CD4-positive, CD25-positive, alpha-beta regulatory T cell (primary cell): Measurements from ENCODE around the gene PSD. TPM values are rescaled to one million over a fixed set of nuclear protein-coding genes. Genes with fewer than 3 reads are reported as not detected.

Experiments
- ATAC-seq, 2 donors: fragments of 150-1000 bp; cut with Tn5 transposase; one replicate each; pipeline ENCODE4 v1.10.0; 2021; ENCODE audit warnings: low read depth in 2 of 2, moderate number of reproducible peaks in 2 of 2, moderate library complexity in 1 of 2
- DNase-seq, 3 donors: peaks; one replicate each; pipeline versions ENCODE4 v3.0.0 to v3.0.0-alpha.2; 2012 to 2022; ENCODE audit warnings: mixed read lengths in 1 of 3
- H3K27ac ChIP-seq: one replicate; pipeline ENCODE4 v1.7.0; 2013; ENCODE audit warnings: mild to moderate bottlenecking, low read length; ENCODE audit not compliant: insufficient read depth, poor library complexity, severe bottlenecking
- H3K27me3 ChIP-seq: one replicate; pipeline ENCODE4 v1.7.0; 2013; ENCODE audit warnings: low read length; ENCODE audit not compliant: control insufficient read depth, insufficient read depth
- H3K36me3 ChIP-seq: one replicate; pipeline ENCODE4 v1.7.0; 2013; ENCODE audit warnings: mild to moderate bottlenecking, low read length, moderate library complexity; ENCODE audit not compliant: control insufficient read depth, insufficient read depth
- H3K4me1 ChIP-seq: 2 replicates; pipeline ENCODE4 v1.7.0; 2013; ENCODE audit warnings: mild to moderate bottlenecking, low read length; ENCODE audit not compliant: insufficient read depth, control insufficient read depth, poor library complexity, severe bottlenecking
- H3K4me3 ChIP-seq: one replicate; pipeline ENCODE4 v1.7.0; 2013; ENCODE audit warnings: low read depth, mild to moderate bottlenecking, low read length, moderate library complexity
- H3K9me3 ChIP-seq, 2 experiments: 1 replicate in 1 of 2; 2 replicates in 1 of 2; pipeline ENCODE4 v1.7.0; 2013; ENCODE audit warnings: low read length in 2 of 2, mild to moderate bottlenecking in 1 of 2, moderate library complexity in 1 of 2; ENCODE audit not compliant: control insufficient read depth in 2 of 2
- H3K27ac Mint-ChIP-seq, 3 donors: one replicate each; pipeline ENCODE4 v1.8.0; 2020 to 2022; ENCODE audit warnings: mild to moderate bottlenecking in 3 of 3, mixed read lengths in 3 of 3, moderate library complexity in 2 of 3
- H3K27me3 Mint-ChIP-seq: one replicate; pipeline ENCODE4 v1.8.0; 2022; ENCODE audit warnings: mild to moderate bottlenecking, mixed read lengths
- H3K36me3 Mint-ChIP-seq: one replicate; pipeline ENCODE4 v1.8.0; 2020; ENCODE audit warnings: mixed read lengths
- H3K4me1 Mint-ChIP-seq, 4 donors: one replicate each; pipeline ENCODE4 v1.8.0; 2020 to 2022; ENCODE audit warnings: mixed read lengths in 4 of 4, mild to moderate bottlenecking in 1 of 4
- H3K4me3 Mint-ChIP-seq, 4 donors: one replicate each; pipeline ENCODE4 v1.8.0; 2020 to 2022; ENCODE audit warnings: mild to moderate bottlenecking in 4 of 4, mixed read lengths in 4 of 4, moderate library complexity in 3 of 4
- H3K9me3 Mint-ChIP-seq, 7 donors: one replicate each; pipeline ENCODE4 v1.8.0; 2020 to 2022; ENCODE audit warnings: mixed read lengths in 7 of 7, mild to moderate bottlenecking in 3 of 7, moderate library complexity in 2 of 7
- polyA plus RNA-seq, 4 donors: library from polyadenylated mRNA; unstranded; fragments of 300-500 nt; fragmentation: Illumina TruSeq; gene quantifications; one replicate each; pipeline ENCODE4 v1.2.3, GENCODE V29; 2021
- total RNA-seq: library from RNA; stranded (reverse); gene quantifications from one replicate; pipeline ENCODE4 v1.2.3, GENCODE V29; 2022

Gene PSD
- total and polyA plus RNA-seq, 5 donors from 2014 or later, result 1.4 to 2.9 (median 2.2) TPM

DNA sequence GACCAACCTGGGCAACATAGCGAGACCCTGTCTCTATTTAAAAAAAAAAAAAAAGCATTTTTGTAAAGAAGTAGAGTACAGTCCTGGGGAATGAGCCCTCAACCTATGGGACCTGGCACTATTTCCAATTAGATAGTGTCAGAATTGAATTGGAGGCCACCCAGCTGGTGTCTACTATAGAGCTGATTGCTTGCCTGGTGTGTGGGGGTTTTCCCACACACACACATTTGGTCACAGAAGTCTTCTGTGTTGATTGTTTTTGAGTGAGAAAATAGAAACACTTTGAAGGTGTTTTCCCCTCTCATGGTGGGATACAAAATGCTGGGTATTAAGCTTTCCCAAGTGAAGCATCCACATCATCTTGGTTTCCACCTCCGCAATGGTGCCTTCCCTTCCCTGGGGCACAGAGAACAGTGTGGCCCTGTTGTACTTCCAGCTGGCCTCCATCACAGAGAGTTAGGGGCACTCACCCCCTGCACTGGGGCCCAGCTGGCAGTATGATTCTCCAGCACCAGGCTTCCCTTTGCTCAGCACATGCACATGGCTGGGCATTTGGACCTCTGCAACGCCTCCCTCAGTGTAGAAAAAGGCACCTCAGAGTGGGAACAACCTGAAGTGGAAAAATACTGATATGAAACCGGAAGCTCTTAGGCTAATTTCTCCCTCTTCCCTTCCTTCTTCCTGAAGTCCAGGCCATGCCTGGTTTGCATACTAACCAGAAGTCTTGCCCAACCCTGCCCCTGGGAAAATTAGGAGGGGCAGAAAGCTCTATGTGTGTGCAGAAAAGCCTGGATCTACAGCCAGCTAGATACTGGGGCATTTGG lies 33.8 kb downstream of the PSD start:
- H3K27ac Mint-ChIP-seq, result peak overlapping the region in 1 of 3 donors; percentile 76
- H3K9me3 Mint-ChIP-seq, result no peaks in the 10 kb centered on the region
- H3K4me3 ChIP-seq, result no peak overlapping the region
- ATAC-seq (no peak), DNase-seq (no peak)
- peaks cover 0 to 6% (median 0%) of the 10 kb centered on the region in 4 donors for H3K4me1 Mint-ChIP-seq
- no peaks in the 10 kb centered on the region for H3K4me1 ChIP-seq
- no peaks in the 10 kb centered on the region for H3K9me3 ChIP-seq
- H3K27me3 Mint-ChIP-seq, result no peaks in the 10 kb centered on the region
- H3K27ac ChIP-seq, result no peak overlapping the region
- H3K4me3 Mint-ChIP-seq, result no peak overlapping the region
- no peaks in the 10 kb centered on the region for H3K27me3 ChIP-seq
- H3K36me3 ChIP-seq, result peaks cover 22% of the 10 kb centered on the region
- peaks cover 21% of the 10 kb centered on the region for H3K36me3 Mint-ChIP-seq

DNA sequence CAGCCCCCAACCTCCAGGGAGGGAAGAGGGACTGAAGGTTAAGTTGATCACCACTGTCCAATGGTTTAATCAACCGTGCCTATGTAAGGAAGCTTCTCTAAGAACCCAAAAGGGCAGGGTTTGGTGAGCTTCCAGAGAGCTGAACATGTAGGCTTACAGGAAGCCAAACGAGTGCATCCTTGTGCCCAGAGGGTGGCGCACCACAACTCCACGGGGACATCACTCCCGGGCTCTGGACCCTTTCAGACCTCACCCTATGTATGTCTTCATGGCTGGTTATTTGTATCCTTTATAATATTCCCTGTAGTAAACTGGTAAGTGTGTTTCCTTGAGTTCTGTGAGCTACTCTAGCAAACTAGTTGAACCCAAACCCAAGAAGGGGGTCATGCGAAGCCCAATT lies 34.5 kb downstream of the PSD start:
- ATAC-seq, result no peak
- Mint-ChIP-seq H3K36me3 (peaks cover 26% of the 10 kb centered on the region), H3K9me3 (peaks cover 0 to under 1% (median 0%) of the 10 kb centered on the region in 7 donors), H3K4me3 (no peak overlapping the region), H3K27ac (peak overlapping the region in 1 of 3 donors; percentile 32), H3K4me1 (peaks cover 0 to 6% (median 0%) of the 10 kb centered on the region in 4 donors), H3K27me3 (no peaks in the 10 kb centered on the region)
- Histone ChIP-seq H3K4me1 (no peaks in the 10 kb centered on the region), H3K9me3 (no peaks in the 10 kb centered on the region), H3K27ac (no peak overlapping the region), H3K4me3 (no peak overlapping the region), H3K36me3 (peaks cover 29% of the 10 kb centered on the region), H3K27me3 (no peaks in the 10 kb centered on the region)
- peak in 1 of 3 donors; percentile 21 for DNase-seq

DNA sequence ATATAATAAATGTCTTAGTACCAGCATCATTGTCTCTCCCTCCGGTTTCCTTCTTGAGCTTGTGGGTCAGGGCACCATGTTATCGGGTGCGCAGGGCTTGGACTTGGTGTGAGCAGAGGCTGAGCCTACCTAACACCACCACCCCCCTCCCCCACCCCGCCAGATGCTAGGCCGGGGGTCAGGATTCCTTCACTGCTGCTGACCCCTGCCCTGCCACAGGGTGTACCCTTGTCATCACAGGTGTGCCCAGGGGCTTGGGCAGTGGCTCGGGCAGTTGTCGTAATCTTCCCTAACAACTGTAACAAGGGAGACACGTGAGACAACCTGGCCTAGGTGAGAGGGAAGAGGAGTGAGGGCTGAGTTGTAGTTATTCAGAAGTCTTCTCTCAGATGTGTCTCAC lies 35.7 kb downstream of the PSD start:
- no peaks in the 10 kb centered on the region for H3K9me3 ChIP-seq
- no peak overlapping the region for H3K27ac Mint-ChIP-seq
- no peaks in the 10 kb centered on the region for H3K27me3 Mint-ChIP-seq

DNA sequence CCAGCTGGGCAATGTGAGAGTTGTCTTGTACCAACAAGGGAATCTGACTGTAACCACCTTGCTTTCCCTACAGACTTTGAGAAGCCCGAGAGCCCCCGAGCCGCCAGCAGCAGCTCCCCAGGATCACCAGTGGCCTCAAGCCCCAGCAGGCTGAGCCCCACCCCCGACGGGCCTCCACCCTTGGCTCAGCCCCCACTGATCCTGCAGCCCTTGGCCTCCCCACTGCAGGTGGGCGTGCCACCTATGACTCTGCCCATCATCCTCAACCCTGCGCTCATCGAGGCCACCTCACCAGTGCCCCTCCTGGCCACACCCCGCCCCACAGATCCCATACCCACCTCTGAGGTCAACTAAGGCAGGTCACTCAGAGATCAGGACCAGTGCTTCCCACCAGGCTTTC lies 36.6 kb downstream of the PSD start:
- Mint-ChIP-seq H3K9me3 (peaks cover 0 to 3% (median 0%) of the 10 kb centered on the region in 7 donors), H3K27ac (peak overlapping the region in 1 of 3 donors; percentile 41), H3K4me1 (peaks cover 0 to 6% (median 0%) of the 10 kb centered on the region in 4 donors), H3K4me3 (no peak overlapping the region), H3K36me3 (peaks cover 28% of the 10 kb centered on the region), H3K27me3 (no peaks in the 10 kb centered on the region)
- Histone ChIP-seq H3K4me3 (no peak overlapping the region), H3K36me3 (peaks cover 39% of the 10 kb centered on the region), H3K27ac (no peak overlapping the region), H3K27me3 (no peaks in the 10 kb centered on the region), H3K9me3 (no peaks in the 10 kb centered on the region), H3K4me1 (no peaks in the 10 kb centered on the region)
- ATAC-seq, result no peak
- no peak for DNase-seq

More for the DNA sequence above, 35.7 kb downstream of the PSD start:
- H3K27ac ChIP-seq, result no peak overlapping the region
- no peaks in the 10 kb centered on the region for H3K27me3 ChIP-seq
- no peak overlapping the region for H3K4me3 ChIP-seq
- no peak for ATAC-seq
- no peaks in the 10 kb centered on the region for H3K4me1 ChIP-seq
- peaks cover 0 to 6% (median 0%) of the 10 kb centered on the region in 4 donors for H3K4me1 Mint-ChIP-seq
- DNase-seq, result no peak
- H3K36me3 ChIP-seq, result peaks cover 38% of the 10 kb centered on the region
- H3K9me3 Mint-ChIP-seq, result peaks cover 0 to 3% (median 0%) of the 10 kb centered on the region in 7 donors
- peaks cover 28% of the 10 kb centered on the region for H3K36me3 Mint-ChIP-seq
- no peak overlapping the region for H3K4me3 Mint-ChIP-seq

- H3K4me1 Mint-ChIP-seq, result no peaks in the 10 kb centered on the region
- Histone ChIP-seq H3K4me3 (no peak overlapping the region), H3K27me3 (no peaks in the 10 kb centered on the region), H3K4me1 (no peaks in the 10 kb centered on the region), H3K36me3 (peaks cover 63% of the 10 kb centered on the region), H3K27ac (no peak overlapping the region), H3K9me3 (no peaks in the 10 kb centered on the region)
- peaks cover 40% of the 10 kb centered on the region for H3K36me3 Mint-ChIP-seq
- H3K27ac Mint-ChIP-seq, result no peak overlapping the region
- ATAC-seq (no peak), DNase-seq (no peak)
- H3K9me3 Mint-ChIP-seq, result peaks cover 0 to 3% (median 0%) of the 10 kb centered on the region in 7 donors
- no peaks in the 10 kb centered on the region for H3K27me3 Mint-ChIP-seq
- H3K4me3 Mint-ChIP-seq, result no peak overlapping the region
Observed at GRCh38 chr10:102379383-102379782, 39.2 kb downstream of the PSD start.

GRCh38 chr10:102376901-102377300 lies 41.7 kb downstream of the PSD start:
- Mint-ChIP-seq H3K27ac (peak overlapping the region in 2 of 3 donors; percentile 20 to 36), H3K4me3 (no peak overlapping the region), H3K27me3 (no peaks in the 10 kb centered on the region), H3K36me3 (peaks cover 46% of the 10 kb centered on the region), H3K4me1 (peaks cover 0 to 6% (median 0%) of the 10 kb centered on the region in 4 donors), H3K9me3 (peaks cover 0 to 3% (median 0%) of the 10 kb centered on the region in 7 donors)
- DNase-seq (no peak), ATAC-seq (no peak)
- Histone ChIP-seq H3K4me3 (no peak overlapping the region), H3K9me3 (no peaks in the 10 kb centered on the region), H3K27me3 (no peaks in the 10 kb centered on the region), H3K4me1 (no peaks in the 10 kb centered on the region), H3K36me3 (peaks cover 75% of the 10 kb centered on the region), H3K27ac (no peak overlapping the region)

DNA sequence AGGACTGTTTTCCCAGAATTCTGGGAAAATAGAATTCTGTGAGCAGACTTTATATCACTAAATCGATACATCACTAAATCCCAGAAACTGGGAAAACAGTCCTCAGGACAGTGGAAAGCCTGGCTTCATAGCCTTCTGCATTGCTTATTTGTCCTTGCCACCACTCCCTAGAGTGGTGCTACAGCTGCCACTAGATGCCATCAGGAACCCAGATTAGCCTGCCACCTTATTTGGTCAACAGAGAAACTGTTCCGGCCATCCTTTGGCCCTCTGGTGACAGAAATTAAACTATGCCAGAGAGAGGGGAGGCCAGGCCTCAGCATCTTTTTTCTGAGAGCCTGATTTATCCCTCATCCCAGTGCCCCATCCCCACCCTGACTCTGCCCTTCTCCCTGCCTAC lies 42.7 kb downstream of the PSD start:
- Mint-ChIP-seq H3K27ac (no peak overlapping the region), H3K4me3 (no peak overlapping the region), H3K4me1 (peaks cover 0 to 6% (median 0%) of the 10 kb centered on the region in 4 donors), H3K36me3 (peaks cover 44% of the 10 kb centered on the region), H3K27me3 (no peaks in the 10 kb centered on the region), H3K9me3 (peaks cover 0 to 3% (median 0%) of the 10 kb centered on the region in 7 donors)
- H3K27ac ChIP-seq, result no peak overlapping the region
- no peaks in the 10 kb centered on the region for H3K27me3 ChIP-seq
- no peaks in the 10 kb centered on the region for H3K4me1 ChIP-seq
- no peaks in the 10 kb centered on the region for H3K9me3 ChIP-seq
- DNase-seq, result no peak
- H3K4me3 ChIP-seq, result no peak overlapping the region
- no peak for ATAC-seq
- peaks cover 79% of the 10 kb centered on the region for H3K36me3 ChIP-seq

DNA sequence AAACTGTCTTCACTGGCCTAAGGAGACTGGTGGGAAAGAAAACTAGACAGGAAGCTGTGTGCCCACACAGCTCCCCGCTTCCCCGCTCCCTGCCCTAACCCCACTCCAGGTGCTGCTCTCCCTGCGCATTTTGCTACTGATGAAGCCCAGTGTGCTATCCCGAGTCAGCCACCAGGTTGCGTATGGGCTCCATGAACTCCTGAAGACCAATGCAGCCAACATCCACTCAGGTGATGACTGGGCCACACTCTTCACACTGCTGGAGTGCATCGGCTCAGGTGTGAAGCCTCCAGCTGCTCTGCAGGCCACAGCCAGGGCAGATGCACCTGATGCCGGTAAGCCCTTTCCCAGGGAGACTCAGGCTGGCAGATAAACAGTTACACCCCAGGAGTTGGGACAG lies 43.3 kb downstream of the PSD start:
- ATAC-seq (no peak), DNase-seq (peak in 1 of 3 donors; percentile 4)
- Histone ChIP-seq H3K9me3 (no peaks in the 10 kb centered on the region), H3K27ac (no peak overlapping the region), H3K27me3 (no peaks in the 10 kb centered on the region), H3K36me3 (peaks cover 80% of the 10 kb centered on the region), H3K4me3 (no peak overlapping the region), H3K4me1 (no peaks in the 10 kb centered on the region)
- Mint-ChIP-seq H3K9me3 (peaks cover 0 to 3% (median 0%) of the 10 kb centered on the region in 7 donors), H3K27me3 (no peaks in the 10 kb centered on the region), H3K4me3 (no peak overlapping the region), H3K4me1 (peaks cover 0 to 6% (median 0%) of the 10 kb centered on the region in 4 donors), H3K27ac (no peak overlapping the region), H3K36me3 (peaks cover 47% of the 10 kb centered on the region)
